RWPE1 (cell line): ENCODE results near the gene STARD13.

Experiments
- CTCF ChIA-PET: fragments of 350-600 bp; sonication (Branson Sonifier 250); formaldehyde crosslinking; extraction: SDS; loops from one replicate; lab custom pipeline; 2021; lab: Yijun Ruan, JAX
- POLR2A ChIA-PET: fragments of 400-600 bp; formaldehyde crosslinking; extraction: SDS; loops from one replicate; lab custom pipeline; 2020; ENCODE audit warnings: antibody characterized with exemption; ENCODE audit not compliant: low non-redundant PET; lab: Yijun Ruan, JAX
- DNase-seq: peaks from one replicate; pipeline ENCODE4 v3.0.0; 2012; ENCODE audit warnings: low spot score
- H3K27ac ChIP-seq: fragments of 450-650 bp; 2 replicates; pipeline ENCODE4 v1.5.1; 2017
- TF ChIP-seq, protein P1 (sequence below): fragments of 450-650 bp; conservative IDR thresholded peaks from 2 replicates; pipeline ENCODE4 v1.5.1; 2017; ENCODE audit warnings: low read depth, mild to moderate bottlenecking

Gene STARD13

DNA sequence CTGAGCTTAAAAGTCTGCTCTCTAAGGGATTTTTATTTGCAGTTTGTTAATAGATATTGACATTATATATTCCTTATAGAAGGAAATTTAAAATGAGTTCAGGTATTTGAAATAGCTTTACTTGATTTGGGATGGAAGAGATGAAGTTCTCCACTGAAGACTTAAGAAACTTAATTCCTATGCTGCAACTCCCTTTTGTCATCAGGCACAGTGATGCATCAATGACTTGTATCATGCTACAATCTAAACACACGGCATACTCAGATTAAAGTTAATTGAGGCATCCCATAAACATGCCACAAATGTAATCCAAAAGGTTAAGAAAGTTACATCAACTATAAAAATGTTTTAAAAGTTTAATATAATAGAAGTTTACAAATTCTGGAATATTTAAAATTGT, 109.0 kb downstream of the STARD13 start:
- no peak for DNase-seq
- TF ChIP-seq, protein P1, sequence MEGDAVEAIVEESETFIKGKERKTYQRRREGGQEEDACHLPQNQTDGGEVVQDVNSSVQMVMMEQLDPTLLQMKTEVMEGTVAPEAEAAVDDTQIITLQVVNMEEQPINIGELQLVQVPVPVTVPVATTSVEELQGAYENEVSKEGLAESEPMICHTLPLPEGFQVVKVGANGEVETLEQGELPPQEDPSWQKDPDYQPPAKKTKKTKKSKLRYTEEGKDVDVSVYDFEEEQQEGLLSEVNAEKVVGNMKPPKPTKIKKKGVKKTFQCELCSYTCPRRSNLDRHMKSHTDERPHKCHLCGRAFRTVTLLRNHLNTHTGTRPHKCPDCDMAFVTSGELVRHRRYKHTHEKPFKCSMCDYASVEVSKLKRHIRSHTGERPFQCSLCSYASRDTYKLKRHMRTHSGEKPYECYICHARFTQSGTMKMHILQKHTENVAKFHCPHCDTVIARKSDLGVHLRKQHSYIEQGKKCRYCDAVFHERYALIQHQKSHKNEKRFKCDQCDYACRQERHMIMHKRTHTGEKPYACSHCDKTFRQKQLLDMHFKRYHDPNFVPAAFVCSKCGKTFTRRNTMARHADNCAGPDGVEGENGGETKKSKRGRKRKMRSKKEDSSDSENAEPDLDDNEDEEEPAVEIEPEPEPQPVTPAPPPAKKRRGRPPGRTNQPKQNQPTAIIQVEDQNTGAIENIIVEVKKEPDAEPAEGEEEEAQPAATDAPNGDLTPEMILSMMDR: no peak
- no peak overlapping the region for H3K27ac ChIP-seq
- ChIA-PET POLR2A (interaction anchor here (0.6 kb wide), 1 partner anchor 100 kb away, joined by 7 read pairs; no protein-coding TSS in a partner anchor), CTCF (interaction anchor here (0.7 to 0.8 kb wide), 2 partner anchors 295 to 306 kb away, joined by 3 to 4 read pairs; no protein-coding TSS in a partner anchor)

DNA sequence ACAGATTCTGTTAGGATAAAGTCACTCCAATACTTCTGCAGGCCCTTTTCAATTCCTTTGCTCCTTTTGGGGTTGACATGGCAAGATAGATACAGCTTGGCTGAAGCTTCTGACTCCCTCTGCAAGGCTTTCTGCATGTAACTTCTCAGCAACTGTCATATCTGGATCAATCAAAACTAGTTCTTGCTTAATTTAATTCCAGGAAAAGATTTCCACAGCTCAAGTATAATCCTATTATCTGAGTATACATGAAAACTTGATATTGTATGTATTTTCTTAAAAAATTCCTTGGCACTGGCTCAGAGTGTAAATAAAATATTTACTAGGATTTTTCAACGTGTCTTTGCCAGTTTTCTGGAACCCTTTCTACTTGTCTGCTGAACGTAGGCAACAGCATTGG, 109.6 kb downstream of the STARD13 start:
- DNase-seq: no peak
- H3K27ac ChIP-seq: no peak overlapping the region
- ChIA-PET POLR2A (interaction anchor here (0.6 kb wide), 1 partner anchor 101 kb away, joined by 7 read pairs; no protein-coding TSS in a partner anchor), CTCF (interaction anchor here (0.7 kb wide), 1 partner anchor 295 kb away, joined by 4 read pairs; no protein-coding TSS in a partner anchor)
- TF ChIP-seq, protein P1: no peak

GRCh38 chr13:33174931-33175330, 110.6 kb downstream of the STARD13 start:
- ChIA-PET CTCF (no interaction called here), POLR2A (no interaction called here)
- TF ChIP-seq, protein P1: no peak
- no peak for DNase-seq
- H3K27ac ChIP-seq: no peak overlapping the region

- DNase-seq: no peak
- TF ChIP-seq, protein P1: no peak
- no peak overlapping the region for H3K27ac ChIP-seq
- ChIA-PET POLR2A (no interaction called here), CTCF (no interaction called here)
Measured at GRCh38 chr13:33174491-33174890, 111.1 kb downstream of the STARD13 start.

GRCh38 chr13:33172911-33173310, 112.6 kb downstream of the STARD13 start:
- ChIA-PET POLR2A (no interaction called here), CTCF (no interaction called here)
- DNase-seq: no peak
- no peak overlapping the region for H3K27ac ChIP-seq
- TF ChIP-seq, protein P1: no peak

- TF ChIP-seq, protein P1: no peak
- H3K27ac ChIP-seq: no peak overlapping the region
- ChIA-PET POLR2A (no interaction called here), CTCF (no interaction called here)
- DNase-seq: no peak
Measured at GRCh38 chr13:33172400-33172799, 113.2 kb downstream of the STARD13 start.
